Ishikawa (cell line): ENCODE data around the gene SPATA16.

Experiments used
- CEBPB ChIP-seq: IDR thresholded peaks from 2 replicates; pipeline ENCODE4 v1.6.1; 2012
- CREB1 ChIP-seq: IDR thresholded peaks from 2 replicates; pipeline ENCODE4 v1.6.1; 2012; ENCODE audit warnings: low read depth
- EGR1 ChIP-seq: IDR thresholded peaks from 2 replicates; pipeline ENCODE4 v1.6.1; 2012
- EP300 ChIP-seq: IDR thresholded peaks from 2 replicates; pipeline ENCODE4 v1.6.1; 2012; ENCODE audit warnings: borderline replicate concordance
- FOXM1 ChIP-seq: IDR thresholded peaks from 2 replicates; pipeline ENCODE4 v1.6.1; 2012; ENCODE audit warnings: low read depth, borderline replicate concordance
- NFIC ChIP-seq: IDR thresholded peaks from 2 replicates; pipeline ENCODE4 v1.6.1; 2012
- RAD21 ChIP-seq: IDR thresholded peaks from 2 replicates; pipeline ENCODE4 v1.6.1; 2012; ENCODE audit warnings: low read depth
- REST ChIP-seq: IDR thresholded peaks from 2 replicates; pipeline ENCODE4 v1.6.1; 2012; ENCODE audit warnings: low read depth, mild to moderate bottlenecking
- TAF1 ChIP-seq: IDR thresholded peaks from 2 replicates; pipeline ENCODE4 v1.6.1; 2012; ENCODE audit warnings: low read depth, mild to moderate bottlenecking
- TCF12 ChIP-seq: IDR thresholded peaks from 2 replicates; pipeline ENCODE4 v1.6.1; 2012; ENCODE audit warnings: low read depth
- TEAD4 ChIP-seq: IDR thresholded peaks from 2 replicates; pipeline ENCODE4 v1.6.1; 2012
- YY1 ChIP-seq: IDR thresholded peaks from 2 replicates; pipeline ENCODE4 v1.6.1; 2012; ENCODE audit warnings: low read depth
- ZBTB7A ChIP-seq: IDR thresholded peaks from 2 replicates; pipeline ENCODE4 v1.6.1; 2012; ENCODE audit warnings: low read depth
- TF ChIP-seq, protein P1 (sequence below): IDR thresholded peaks from 2 replicates; pipeline ENCODE4 v1.6.1; 2012
- TF ChIP-seq, protein P2 (sequence below): IDR thresholded peaks from 2 replicates; pipeline ENCODE4 v1.6.1; 2012

SPATA16 gene

GRCh38 chr3:173001622-173002021, 139.4 kb downstream of the SPATA16 start:
- TF ChIP-seq CREB1 (no peak), EGR1 (no peak), EP300 (no peak), FOXM1 (no peak), YY1 (no peak), RAD21 (no peak), REST (no peak)
- TF ChIP-seq, protein P1, sequence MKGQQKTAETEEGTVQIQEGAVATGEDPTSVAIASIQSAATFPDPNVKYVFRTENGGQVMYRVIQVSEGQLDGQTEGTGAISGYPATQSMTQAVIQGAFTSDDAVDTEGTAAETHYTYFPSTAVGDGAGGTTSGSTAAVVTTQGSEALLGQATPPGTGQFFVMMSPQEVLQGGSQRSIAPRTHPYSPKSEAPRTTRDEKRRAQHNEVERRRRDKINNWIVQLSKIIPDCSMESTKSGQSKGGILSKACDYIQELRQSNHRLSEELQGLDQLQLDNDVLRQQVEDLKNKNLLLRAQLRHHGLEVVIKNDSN: no peak

DNA sequence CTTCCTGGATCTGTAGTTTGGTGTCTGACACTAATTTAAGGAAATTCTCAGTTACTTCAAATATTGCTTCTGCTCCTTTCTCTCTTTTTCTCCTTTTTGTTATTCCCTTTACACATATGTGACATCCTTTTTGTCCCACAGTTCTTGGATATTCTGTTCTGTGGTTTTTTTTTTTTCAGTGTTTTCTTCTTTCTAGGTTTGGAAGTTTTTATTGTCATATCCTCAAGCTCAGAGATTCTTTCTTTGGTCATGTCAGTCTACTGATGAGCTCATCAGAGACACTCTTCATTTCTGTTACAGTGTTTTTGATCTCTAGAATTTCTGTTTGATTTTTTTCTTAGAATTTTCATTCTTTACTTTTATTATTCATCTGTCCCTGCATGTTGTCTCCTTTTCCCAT, 140.5 kb downstream of the SPATA16 start:
- no peak for TF ChIP-seq TCF12

DNA sequence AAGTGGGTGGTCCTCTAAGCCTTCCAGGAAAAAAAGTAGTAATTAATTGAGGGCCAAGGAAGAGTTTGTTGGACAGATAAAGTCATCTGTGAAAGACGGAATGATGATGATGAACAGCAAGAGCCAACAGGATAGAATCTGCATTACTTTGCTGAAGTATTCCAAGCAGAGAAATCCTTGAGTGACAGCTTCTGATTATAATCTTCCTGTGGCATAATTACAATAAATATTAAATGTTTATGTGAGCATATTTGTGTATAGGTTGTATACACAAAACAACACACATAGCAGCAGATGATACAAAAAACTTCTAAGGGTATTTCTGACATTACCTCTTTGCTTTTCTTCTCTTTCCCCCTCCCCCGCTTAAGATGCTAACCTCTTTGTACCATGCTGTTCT, 147.6 kb downstream of the SPATA16 start:
- TF ChIP-seq NFIC (no peak), TEAD4 (no peak), YY1 (no peak), REST (no peak), ZBTB7A (no peak), TAF1 (no peak), FOXM1 (no peak), EP300 (no peak), CEBPB (no peak), CREB1 (no peak), RAD21 (no peak), EGR1 (no peak)
- TF ChIP-seq, protein P1: no peak
- TF ChIP-seq, protein P2, sequence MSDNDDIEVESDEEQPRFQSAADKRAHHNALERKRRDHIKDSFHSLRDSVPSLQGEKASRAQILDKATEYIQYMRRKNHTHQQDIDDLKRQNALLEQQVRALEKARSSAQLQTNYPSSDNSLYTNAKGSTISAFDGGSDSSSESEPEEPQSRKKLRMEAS: no peak

GRCh38 chr3:172991424-172991996, 149.5 kb downstream of the SPATA16 start:
- TF ChIP-seq TAF1 (no peak), YY1 (no peak), CEBPB (no peak), REST (no peak), RAD21 (no peak), EP300 (no peak), NFIC (no peak)
- TF ChIP-seq, protein P1: no peak

- TF ChIP-seq, protein P1: no peak
- no peak for TF ChIP-seq EGR1
- TF ChIP-seq YY1: no peak
- TF ChIP-seq TAF1: no peak
- TF ChIP-seq RAD21: no peak
- TF ChIP-seq REST: no peak
- TF ChIP-seq, protein P2: no peak
- no peak for TF ChIP-seq ZBTB7A
- no peak for TF ChIP-seq TEAD4
- no peak for TF ChIP-seq CREB1
- no peak for TF ChIP-seq NFIC
- TF ChIP-seq FOXM1: no peak
- TF ChIP-seq EP300: no peak
- no peak for TF ChIP-seq TCF12
- TF ChIP-seq CEBPB: no peak
Measured at GRCh38 chr3:172989373-172989772, 151.7 kb downstream of the SPATA16 start.
